ENCODE results near the gene NAA38.

- TF ChIP-seq CTCF (IDR thresholded peaks at IDR 0.05) = no peak
- no peak for TF ChIP-seq POLR2A (IDR thresholded peaks at IDR 0.05)
Measured at GRCh38 chr17:7816926-7817642, 40.3 kb downstream of the NAA38 start.

Data from ovary (tissue), 3 donors.